Uterus (tissue), 2 donors: ENCODE measurements around the gene SSNA1.

Experiments used
- POLR2A ChIP-seq, 2 donors: fragments of 450-650 bp; IDR thresholded peaks; one replicate each; pipeline ENCODE4 v1.6.1; 2016; ENCODE audit warnings: antibody characterized with exemption in 2 of 2, mild to moderate bottlenecking in 1 of 2, moderate library complexity in 1 of 2
- TF ChIP-seq, protein P1 (sequence below), 4 experiments: fragments of 200-600 bp in 2 of 4; fragments of 450-650 bp in 2 of 4; sonication (generic) in 2 of 4; IDR thresholded peaks; one replicate each; pipeline ENCODE4 v1.5.1; 2016 to 2019; ENCODE audit warnings: antibody characterized with exemption in 4 of 4, mild to moderate bottlenecking in 2 of 4, moderate library complexity in 1 of 4

DNA sequence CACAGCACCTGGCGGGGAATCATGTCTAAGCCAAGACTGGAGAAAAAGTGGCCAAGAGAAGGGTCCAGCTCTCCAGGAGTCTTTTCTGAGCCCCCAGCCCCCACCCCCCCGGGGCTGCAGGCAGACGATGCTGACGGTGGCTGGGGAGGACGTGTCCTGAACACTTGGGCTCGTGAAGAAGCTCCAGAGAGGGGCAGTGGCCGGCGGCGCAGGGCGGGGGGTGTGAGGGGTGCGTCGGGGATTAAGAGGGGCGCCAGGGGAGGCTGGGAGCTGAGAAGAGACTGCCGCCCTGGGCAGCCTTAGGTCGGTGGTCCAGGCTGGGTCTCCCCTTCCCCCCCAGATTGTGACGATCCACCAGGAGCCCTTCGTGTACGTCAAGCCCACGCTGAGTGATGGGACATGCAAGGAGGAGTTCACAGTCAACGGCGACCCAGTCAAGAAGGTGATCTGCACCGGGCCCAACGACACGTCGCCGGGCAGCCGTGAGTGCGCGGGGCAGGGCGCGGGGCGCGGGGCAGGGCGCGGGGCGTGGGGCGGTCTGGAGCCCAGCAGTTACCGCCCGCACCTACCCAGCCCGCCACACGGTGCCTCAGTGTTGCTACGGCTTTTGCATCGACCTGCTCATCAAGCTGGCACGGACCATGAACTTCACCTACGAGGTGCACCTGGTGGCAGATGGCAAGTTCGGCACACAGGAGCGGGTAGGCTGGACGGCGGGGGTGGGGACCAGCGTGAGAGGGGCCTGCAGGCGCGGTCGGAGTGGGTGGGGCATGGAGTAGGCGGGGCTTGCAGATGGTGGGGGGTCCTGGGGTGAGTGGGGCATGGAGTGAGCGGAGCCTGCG is 27.5 kb upstream of the SSNA1 start:
- TF ChIP-seq, protein P1, sequence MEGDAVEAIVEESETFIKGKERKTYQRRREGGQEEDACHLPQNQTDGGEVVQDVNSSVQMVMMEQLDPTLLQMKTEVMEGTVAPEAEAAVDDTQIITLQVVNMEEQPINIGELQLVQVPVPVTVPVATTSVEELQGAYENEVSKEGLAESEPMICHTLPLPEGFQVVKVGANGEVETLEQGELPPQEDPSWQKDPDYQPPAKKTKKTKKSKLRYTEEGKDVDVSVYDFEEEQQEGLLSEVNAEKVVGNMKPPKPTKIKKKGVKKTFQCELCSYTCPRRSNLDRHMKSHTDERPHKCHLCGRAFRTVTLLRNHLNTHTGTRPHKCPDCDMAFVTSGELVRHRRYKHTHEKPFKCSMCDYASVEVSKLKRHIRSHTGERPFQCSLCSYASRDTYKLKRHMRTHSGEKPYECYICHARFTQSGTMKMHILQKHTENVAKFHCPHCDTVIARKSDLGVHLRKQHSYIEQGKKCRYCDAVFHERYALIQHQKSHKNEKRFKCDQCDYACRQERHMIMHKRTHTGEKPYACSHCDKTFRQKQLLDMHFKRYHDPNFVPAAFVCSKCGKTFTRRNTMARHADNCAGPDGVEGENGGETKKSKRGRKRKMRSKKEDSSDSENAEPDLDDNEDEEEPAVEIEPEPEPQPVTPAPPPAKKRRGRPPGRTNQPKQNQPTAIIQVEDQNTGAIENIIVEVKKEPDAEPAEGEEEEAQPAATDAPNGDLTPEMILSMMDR (IDR thresholded peaks at IDR 0.05): no peak
- no peak for TF ChIP-seq POLR2A (IDR thresholded peaks at IDR 0.05)
